HG03520 (cell line): ENCODE data around the gene MYLK4.

ENCODE experiments used
- ATAC-seq: cut with Tn5 transposase; IDR thresholded peaks from one replicate; pipeline ENCODE4 v1.9.1; 2021; ENCODE audit warnings: mild to moderate bottlenecking, moderate library complexity; ENCODE audit not compliant: unreplicated experiment

MYLK4 gene

GRCh38 chr6:2634139-2634964 lies 116.4 kb downstream of the MYLK4 start:
- peak; percentile 72 for ATAC-seq

GRCh38 chr6:2633736-2634135 lies 117.0 kb downstream of the MYLK4 start:
- ATAC-seq, result no peak

GRCh38 chr6:2632976-2633584 lies 117.6 kb downstream of the MYLK4 start:
- ATAC-seq, result no peak

DNA sequence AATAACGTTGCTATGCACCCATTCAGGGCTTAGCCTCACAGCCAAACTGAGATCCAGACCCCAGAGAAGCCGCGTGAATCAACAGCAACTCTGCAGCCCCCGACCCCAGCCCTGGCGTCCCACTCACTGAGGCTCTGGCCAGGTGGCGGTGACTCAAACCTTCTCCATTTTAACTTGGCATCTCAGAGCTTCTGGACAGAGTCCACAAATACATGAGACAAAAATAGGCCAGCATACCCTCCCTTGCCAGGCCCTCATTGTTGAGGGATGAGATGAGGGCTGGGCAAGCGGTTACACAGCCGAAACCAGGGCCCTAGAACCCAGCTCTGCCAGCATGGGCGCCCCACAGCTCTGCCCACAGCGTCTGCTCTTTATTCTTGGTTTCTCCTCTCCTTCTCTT lies 118.4 kb downstream of the MYLK4 start:
- ATAC-seq, result no peak

DNA sequence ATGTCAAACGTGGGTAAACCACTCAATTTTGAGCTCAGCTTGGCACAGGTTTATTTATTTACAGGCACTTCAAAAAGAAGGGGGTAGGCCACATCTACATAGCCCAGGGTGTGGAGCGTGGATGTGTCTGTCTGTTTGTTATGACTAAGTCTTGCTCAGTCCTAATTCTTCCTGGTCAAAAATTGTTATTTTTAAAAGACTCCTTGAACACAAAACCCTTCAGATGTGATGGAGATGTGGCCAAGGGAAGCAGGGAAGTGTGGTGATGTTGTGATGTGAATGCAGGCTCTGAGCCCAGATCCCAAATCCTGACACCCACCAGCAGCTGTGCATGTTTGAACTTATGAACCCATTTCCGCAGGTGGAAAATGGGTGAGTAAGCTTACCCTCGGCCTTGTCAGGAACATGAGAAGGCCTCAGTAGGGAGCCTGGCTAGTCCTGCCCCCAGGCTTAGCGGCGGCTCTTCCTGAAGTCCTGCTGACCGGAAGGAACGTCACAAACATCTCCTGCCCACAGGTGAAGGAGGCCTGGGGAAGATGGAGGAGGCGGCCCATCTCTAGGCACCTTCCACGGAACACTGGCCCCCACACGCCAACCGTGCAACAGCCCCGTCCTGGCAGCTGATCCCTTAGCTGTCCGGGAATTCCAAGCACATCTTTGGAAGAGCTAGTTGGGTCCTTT lies 119.7 kb downstream of the MYLK4 start:
- no peak for ATAC-seq

GRCh38 chr6:2630359-2630758 lies 120.4 kb downstream of the MYLK4 start:
- no peak for ATAC-seq

DNA sequence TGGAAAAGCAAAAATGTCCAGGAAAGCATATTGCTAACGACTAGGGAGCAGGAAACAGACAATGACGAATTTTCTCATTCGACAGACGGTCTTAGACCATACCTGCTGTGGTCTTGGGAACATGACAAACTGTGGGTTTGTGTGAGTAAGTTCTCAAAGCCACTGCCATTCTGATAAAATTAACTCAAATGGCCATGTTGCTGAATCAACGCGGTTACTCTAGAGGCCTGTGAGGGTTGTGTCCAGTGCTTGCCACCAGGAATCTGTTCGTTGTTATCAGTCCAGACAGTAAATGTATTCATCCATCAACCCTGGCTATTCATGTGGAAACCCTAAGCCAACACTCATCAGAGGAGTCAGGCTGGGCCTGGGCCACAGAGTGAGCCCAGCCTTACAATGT lies 124.3 kb downstream of the MYLK4 start:
- ATAC-seq, result no peak

DNA sequence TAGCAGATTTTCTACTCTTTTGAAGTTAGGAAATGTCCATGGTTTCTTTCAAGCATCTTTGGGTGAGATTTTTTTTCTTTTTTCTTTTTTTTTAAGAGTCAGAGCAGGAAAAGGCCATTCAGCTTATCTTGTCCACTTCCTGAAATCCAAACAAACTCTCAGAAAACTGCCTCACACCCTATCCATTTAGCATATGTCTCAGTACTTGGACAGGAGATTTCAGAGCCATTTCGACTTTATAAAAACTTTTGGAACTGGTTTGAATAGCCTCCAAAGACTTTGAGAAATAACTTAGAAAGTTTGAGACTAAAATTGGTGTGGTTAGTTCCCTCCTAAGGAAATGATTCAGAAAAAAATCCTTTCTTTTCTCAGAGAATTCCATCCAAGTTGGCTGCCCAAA lies 125.1 kb downstream of the MYLK4 start:
- no peak for ATAC-seq

DNA sequence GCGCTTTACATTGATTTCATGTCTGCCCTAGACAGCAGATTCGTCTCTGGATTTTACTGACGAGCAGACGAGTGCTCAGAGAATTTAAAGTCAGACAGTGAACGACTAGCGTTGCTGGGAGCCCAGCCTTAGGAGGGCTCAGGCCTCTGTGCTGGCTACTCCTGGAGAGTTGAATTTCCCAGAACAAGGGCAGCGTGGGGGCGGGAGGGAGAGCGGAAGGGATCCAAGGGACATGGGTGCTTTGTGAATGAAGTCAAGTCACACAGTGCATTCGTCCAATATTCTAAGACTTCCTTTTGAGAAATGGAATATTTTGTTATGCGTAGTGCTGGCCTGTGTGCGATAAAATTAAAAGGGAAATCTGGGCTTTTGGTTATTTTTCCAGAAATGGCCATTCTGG lies 126.5 kb downstream of the MYLK4 start:
- no peak for ATAC-seq

DNA sequence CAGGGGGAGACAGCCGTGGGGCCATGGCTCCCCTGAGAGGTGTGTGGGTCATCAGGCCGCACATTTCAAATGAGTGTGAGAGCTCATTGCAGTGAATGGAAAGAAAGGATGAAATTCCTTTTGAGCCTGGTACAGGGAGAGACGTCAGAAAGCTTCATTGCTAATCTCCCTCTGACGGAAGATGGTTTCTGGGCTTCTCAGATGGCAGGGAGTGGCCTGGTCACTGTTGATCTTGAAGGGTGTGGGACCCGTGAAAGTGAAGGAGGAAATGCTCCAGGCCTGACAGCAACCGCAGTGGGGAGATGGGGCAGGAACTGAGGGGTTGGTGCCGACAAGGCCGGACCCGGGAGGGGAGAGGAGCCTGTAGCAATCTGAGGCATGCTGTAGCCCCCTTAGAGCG lies 127.4 kb downstream of the MYLK4 start:
- ATAC-seq, result no peak

GRCh38 chr6:2622671-2623070 lies 128.1 kb downstream of the MYLK4 start:
- ATAC-seq, result no peak

DNA sequence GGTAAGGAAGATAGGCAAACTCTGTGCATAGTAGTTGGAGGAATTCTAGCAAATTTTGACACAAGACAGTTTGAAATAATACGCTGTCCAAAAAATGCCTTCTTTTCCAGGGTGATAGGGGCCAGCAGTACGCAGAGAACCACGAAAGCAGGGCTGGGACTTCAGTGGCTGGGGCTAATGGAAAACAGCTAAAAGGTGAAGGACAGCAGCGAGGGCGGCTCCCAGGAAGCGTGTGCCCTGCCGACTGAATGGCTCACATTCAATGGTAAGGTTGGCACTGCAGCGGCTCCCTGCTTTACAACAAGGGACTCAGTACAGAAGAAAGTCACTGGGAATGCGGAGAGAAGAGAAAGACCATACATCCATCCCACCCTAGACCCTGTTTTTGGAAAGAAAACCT lies 131.1 kb downstream of the MYLK4 start:
- no peak for ATAC-seq

GRCh38 chr6:2617729-2618128 lies 133.0 kb downstream of the MYLK4 start:
- ATAC-seq, result no peak

- ATAC-seq, result no peak
These were observed 133.9 kb downstream of the MYLK4 start for GRCh38 chr6:2616811-2617210.

GRCh38 chr6:2615251-2615650 lies 135.5 kb downstream of the MYLK4 start:
- no peak for ATAC-seq

DNA sequence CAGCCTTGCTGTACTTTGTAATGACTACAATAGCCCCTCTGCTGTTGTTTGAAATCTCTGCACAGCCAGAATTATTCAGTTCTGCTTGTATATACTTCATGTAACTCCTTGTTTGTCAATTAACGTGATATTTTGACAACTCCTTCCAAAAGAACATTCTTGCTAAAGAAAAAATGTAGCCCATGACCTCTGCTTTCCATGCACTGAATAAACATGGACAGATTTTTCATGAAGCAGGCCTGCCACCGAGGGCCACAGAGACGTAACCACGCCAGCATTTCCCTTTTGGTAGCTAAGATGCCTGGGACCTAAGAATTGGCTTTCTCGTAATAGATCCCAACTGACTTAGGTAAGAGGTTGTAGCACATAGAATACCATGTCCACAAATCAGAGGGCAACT lies 135.9 kb downstream of the MYLK4 start:
- no peak for ATAC-seq

DNA sequence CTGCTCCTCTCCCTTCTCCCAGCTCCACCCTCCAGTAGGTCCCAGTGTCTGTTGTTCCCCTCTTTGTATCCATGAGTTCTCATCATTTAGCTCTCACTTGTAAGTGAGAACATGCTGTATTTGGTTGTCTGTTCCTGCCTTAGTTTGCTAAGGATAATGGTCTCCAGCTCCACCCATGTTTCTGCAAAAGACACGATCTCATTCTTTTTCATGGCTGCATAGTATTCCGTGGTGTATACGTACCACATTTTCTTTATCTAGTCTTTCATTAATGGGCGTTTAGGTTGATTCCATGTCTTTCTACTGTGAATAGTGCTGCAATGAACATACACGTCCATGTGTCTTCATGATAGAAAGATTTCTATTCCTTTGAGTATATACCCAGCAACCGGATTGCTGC lies 136.6 kb downstream of the MYLK4 start:
- no peak for ATAC-seq
